AG04449 (cell line): Measurements from ENCODE around the gene KRT84.

Source experiments
- CTCF ChIA-PET: fragments of 350-600 bp; formaldehyde crosslinking; extraction: SDS; loops from one replicate; lab custom pipeline; 2021; ENCODE audit warnings: antibody characterized with exemption; lab: Yijun Ruan, JAX
- POLR2A ChIA-PET: fragments of 400-600, 350-600 bp; formaldehyde crosslinking; extraction: SDS; loops from one replicate; lab custom pipeline; 2020; ENCODE audit warnings: antibody characterized with exemption, inconsistent platforms; lab: Yijun Ruan, JAX
- DNase-seq: peaks from one replicate; pipeline ENCODE4 v3.0.0-alpha.2; 2010; ENCODE audit warnings: low read depth, low spot score
- H3K4me3 ChIP-seq: 2 replicates; pipeline ENCODE4 v1.5.1; 2011; ENCODE audit warnings: low read depth, mild to moderate bottlenecking, control low read depth, low read length
- TF ChIP-seq, protein P1 (sequence below): IDR thresholded peaks from one replicate; pipeline ENCODE4 v1.5.1; 2011; ENCODE audit warnings: mild to moderate bottlenecking, moderate library complexity, low read length, control low read depth, inconsistent platforms; ENCODE audit not compliant: insufficient read depth; ENCODE audit errors: missing control alignments

Gene KRT84

GRCh38 chr12:52360106-52360662 lies 25.3 kb downstream of the KRT84 start:
- CTCF ChIA-PET, result interaction anchor here (0.9 to 4.8 kb wide), 7 partner anchors 11 to 525 kb away, joined by 3 to 60 read pairs (median 4); no protein-coding TSS in a partner anchor

DNA sequence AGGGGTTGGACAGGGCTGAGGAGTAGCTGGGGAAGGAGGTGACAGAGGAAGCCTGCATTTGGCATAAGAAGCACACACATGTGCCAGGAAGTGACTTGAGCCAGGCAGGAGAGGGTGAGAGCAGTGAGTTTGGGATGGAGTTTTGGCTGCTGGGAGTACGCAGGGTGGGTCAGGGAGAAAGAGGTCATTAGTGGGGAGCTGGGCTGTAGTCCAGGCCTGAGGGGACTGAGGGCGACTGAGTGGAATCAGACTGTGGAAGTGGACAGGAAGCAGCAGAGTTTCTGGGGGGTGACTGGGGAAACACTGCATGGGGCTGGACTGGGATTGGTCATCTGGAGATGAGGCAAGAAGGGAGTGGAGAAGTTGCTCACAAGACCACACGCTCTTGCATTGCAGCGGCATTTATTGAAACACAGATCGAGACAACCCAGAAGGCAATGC lies 25.8 kb downstream of the KRT84 start:
- TF ChIP-seq, protein P1, sequence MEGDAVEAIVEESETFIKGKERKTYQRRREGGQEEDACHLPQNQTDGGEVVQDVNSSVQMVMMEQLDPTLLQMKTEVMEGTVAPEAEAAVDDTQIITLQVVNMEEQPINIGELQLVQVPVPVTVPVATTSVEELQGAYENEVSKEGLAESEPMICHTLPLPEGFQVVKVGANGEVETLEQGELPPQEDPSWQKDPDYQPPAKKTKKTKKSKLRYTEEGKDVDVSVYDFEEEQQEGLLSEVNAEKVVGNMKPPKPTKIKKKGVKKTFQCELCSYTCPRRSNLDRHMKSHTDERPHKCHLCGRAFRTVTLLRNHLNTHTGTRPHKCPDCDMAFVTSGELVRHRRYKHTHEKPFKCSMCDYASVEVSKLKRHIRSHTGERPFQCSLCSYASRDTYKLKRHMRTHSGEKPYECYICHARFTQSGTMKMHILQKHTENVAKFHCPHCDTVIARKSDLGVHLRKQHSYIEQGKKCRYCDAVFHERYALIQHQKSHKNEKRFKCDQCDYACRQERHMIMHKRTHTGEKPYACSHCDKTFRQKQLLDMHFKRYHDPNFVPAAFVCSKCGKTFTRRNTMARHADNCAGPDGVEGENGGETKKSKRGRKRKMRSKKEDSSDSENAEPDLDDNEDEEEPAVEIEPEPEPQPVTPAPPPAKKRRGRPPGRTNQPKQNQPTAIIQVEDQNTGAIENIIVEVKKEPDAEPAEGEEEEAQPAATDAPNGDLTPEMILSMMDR, result no peak
- POLR2A ChIA-PET, result no interaction called here
- CTCF ChIA-PET, result interaction anchor here (1.1 to 4.8 kb wide), 2 partner anchors 12 to 203 kb away, joined by 3 to 60 read pairs; no protein-coding TSS in a partner anchor
- no peak for DNase-seq
- H3K4me3 ChIP-seq, result no peak overlapping the region

More at GRCh38 chr12:52360106-52360662, 25.3 kb downstream of the KRT84 start:
- H3K4me3 ChIP-seq, result no peak overlapping the region
- TF ChIP-seq, protein P1, result no peak
- POLR2A ChIA-PET, result no interaction called here
- no peak for DNase-seq

GRCh38 chr12:52358575-52359350 lies 26.7 kb downstream of the KRT84 start:
- CTCF ChIA-PET, result interaction anchor here (0.7 to 4.8 kb wide), 5 partner anchors 13 to 526 kb away, joined by 3 to 60 read pairs (median 4); no protein-coding TSS in a partner anchor

GRCh38 chr12:52356762-52357580 lies 28.5 kb downstream of the KRT84 start:
- TF ChIP-seq, protein P1, result no peak
- POLR2A ChIA-PET, result no interaction called here
- CTCF ChIA-PET, result no interaction called here
- H3K4me3 ChIP-seq, result no peak overlapping the region
- no peak for DNase-seq

More at GRCh38 chr12:52358575-52359350, 26.7 kb downstream of the KRT84 start:
- no peak overlapping the region for H3K4me3 ChIP-seq
- no peak for DNase-seq
- TF ChIP-seq, protein P1, result no peak
- POLR2A ChIA-PET, result no interaction called here

DNA sequence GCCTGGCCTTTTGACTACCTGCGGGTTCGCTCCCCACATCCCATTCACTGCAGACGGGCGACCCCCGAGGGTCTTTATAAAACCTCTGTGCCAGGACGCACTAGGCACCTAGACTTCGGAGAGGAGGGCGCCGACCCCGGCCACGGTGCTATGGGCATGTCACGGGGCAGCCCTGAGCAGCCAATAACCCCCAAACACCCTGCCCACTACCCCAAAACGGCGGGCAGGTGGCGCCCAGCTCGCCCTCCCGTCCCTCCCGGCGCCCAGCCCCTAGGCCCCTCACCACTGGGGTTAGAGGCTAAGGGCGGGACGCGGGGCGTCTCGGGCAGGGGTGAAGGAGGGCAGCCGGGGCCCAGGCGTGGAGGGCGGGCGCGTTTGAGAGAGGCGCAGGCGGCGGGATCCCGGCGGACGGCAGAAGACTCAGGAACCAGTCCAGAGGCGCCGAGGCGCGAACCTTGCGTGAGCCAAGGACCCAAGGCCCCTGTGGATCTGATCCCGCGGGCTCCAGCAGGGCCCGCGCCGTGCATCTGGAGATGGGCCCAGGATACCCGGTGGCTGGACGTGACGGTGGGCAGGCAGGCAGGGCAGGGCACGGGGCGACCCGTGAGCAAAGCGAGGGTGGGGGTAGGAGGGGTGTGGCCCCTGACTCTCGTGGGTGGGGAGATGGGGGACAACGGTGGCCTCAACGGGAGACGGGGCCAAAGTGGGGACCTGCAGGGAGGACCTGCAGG lies 29.3 kb downstream of the KRT84 start:
- TF ChIP-seq, protein P1, result no peak
- H3K4me3 ChIP-seq, result no peak overlapping the region
- POLR2A ChIA-PET, result no interaction called here
- DNase-seq, result no peak
- CTCF ChIA-PET, result interaction anchor here (2.3 kb wide), 1 partner anchor 29 kb away, joined by 20 read pairs; no protein-coding TSS in a partner anchor
